Endothelial cell (in vitro differentiated cells): Measurements from ENCODE around the gene ENTR1. TPM values are rescaled to one million over a fixed set of nuclear protein-coding genes. Genes with fewer than 3 reads are reported as not detected.

Experiments used
- DNase-seq: peaks from one replicate; pipeline ENCODE4 v3.0.0; 2021; ENCODE audit warnings: low spot score
- H3K27ac Mint-ChIP-seq: one replicate; pipeline ENCODE4 v1.8.0; 2021; ENCODE audit warnings: mixed read lengths, inconsistent platforms; ENCODE audit not compliant: unreplicated experiment
- H3K27me3 Mint-ChIP-seq: one replicate; pipeline ENCODE4 v1.8.0; 2021; ENCODE audit warnings: mild to moderate bottlenecking, moderate library complexity, mixed read lengths, inconsistent platforms; ENCODE audit not compliant: unreplicated experiment
- H3K36me3 Mint-ChIP-seq: one replicate; pipeline ENCODE4 v1.8.0; 2021; ENCODE audit warnings: mild to moderate bottlenecking, low read depth, mixed read lengths, inconsistent platforms; ENCODE audit not compliant: unreplicated experiment
- H3K4me1 Mint-ChIP-seq: one replicate; pipeline ENCODE4 v1.8.0; 2021; ENCODE audit warnings: mild to moderate bottlenecking, mixed read lengths, inconsistent platforms; ENCODE audit not compliant: unreplicated experiment
- H3K4me3 Mint-ChIP-seq: one replicate; pipeline ENCODE4 v1.8.0; 2021; ENCODE audit warnings: mild to moderate bottlenecking, mixed read lengths, inconsistent platforms; ENCODE audit not compliant: unreplicated experiment
- H3K9me3 Mint-ChIP-seq: one replicate; pipeline ENCODE4 v1.8.0; 2021; ENCODE audit warnings: mixed read lengths, inconsistent platforms; ENCODE audit not compliant: unreplicated experiment
- total RNA-seq: library from RNA; stranded (reverse); fragmentation: NEBNext Ultra II Directional; extraction: Animal tissue kit (Norgen Biotek cat#: 25700); gene quantifications from one replicate; pipeline ENCODE4 v1.2.1, GENCODE V29; 2021; ENCODE audit not compliant: unreplicated experiment
- TF ChIP-seq, protein P1 (sequence below): fragments of 200-600 bp; sonication (generic); IDR thresholded peaks from one replicate; pipeline ENCODE4 v1.5.0; 2021; ENCODE audit warnings: antibody characterized with exemption; ENCODE audit not compliant: unreplicated experiment

Gene ENTR1
- total RNA-seq, 1 donor from 2014 or later = 45.0 TPM

DNA sequence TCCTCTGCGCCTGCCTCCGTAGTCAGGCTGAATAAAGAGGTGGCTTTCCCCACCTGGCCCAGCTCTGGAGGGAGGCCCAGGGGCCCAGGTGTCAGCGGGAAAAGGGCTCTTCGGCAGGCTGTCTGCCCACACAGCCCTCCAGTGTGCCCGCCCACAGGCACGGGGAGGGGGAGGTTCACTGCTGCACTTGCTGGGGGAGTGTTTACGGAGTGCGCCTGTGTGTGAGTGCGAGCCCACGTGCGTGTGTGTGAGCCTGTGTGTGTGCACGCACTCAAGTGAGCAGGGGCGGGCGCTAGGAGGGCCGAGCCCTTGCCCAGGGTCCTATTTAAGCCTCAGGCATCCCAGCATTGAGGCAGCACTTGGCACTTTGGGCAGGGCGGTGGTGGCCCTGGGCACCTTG, 57.7 kb downstream of the ENTR1 start:
- Mint-ChIP-seq H3K36me3 (no peaks in the 10 kb centered on the region), H3K9me3 (no peaks in the 10 kb centered on the region), H3K4me3 (no peak overlapping the region), H3K27ac (no peak overlapping the region), H3K4me1 (no peaks in the 10 kb centered on the region), H3K27me3 (peaks cover 5% of the 10 kb centered on the region)
- DNase-seq = no peak
- TF ChIP-seq, protein P1, sequence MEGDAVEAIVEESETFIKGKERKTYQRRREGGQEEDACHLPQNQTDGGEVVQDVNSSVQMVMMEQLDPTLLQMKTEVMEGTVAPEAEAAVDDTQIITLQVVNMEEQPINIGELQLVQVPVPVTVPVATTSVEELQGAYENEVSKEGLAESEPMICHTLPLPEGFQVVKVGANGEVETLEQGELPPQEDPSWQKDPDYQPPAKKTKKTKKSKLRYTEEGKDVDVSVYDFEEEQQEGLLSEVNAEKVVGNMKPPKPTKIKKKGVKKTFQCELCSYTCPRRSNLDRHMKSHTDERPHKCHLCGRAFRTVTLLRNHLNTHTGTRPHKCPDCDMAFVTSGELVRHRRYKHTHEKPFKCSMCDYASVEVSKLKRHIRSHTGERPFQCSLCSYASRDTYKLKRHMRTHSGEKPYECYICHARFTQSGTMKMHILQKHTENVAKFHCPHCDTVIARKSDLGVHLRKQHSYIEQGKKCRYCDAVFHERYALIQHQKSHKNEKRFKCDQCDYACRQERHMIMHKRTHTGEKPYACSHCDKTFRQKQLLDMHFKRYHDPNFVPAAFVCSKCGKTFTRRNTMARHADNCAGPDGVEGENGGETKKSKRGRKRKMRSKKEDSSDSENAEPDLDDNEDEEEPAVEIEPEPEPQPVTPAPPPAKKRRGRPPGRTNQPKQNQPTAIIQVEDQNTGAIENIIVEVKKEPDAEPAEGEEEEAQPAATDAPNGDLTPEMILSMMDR = no peak

Other genes with a start within 250 kb of the ENTR1 start
- not detected for gene LHX3, start 205.5 kb downstream of the ENTR1 start, total RNA-seq
- 14.0 TPM for gene QSOX2, start 164.8 kb downstream of the ENTR1 start, total RNA-seq
- gene CCDC187, start 106.5 kb downstream of the ENTR1 start, total RNA-seq = 0.05 TPM
- 31.7 TPM for gene GPSM1, start 83.1 kb downstream of the ENTR1 start, total RNA-seq
- 14.5 TPM for gene DNLZ, start 46.9 kb downstream of the ENTR1 start, total RNA-seq
- 0.41 TPM for gene CARD9, start 36.9 kb downstream of the ENTR1 start, total RNA-seq
- gene SNAPC4, start 10.4 kb downstream of the ENTR1 start, total RNA-seq = 13.5 TPM
- 61.3 TPM for gene PMPCA, start within 50 bp of the ENTR1 start, total RNA-seq
- gene INPP5E, start 29.2 kb upstream of the ENTR1 start, total RNA-seq = 23.6 TPM
- 79.5 TPM for gene SEC16A, start 72.4 kb upstream of the ENTR1 start, total RNA-seq
- gene NOTCH1, start 135.4 kb upstream of the ENTR1 start, total RNA-seq = 312 TPM